Right atrium auricular region (tissue), 2 donors: ENCODE results near the gene TRDN. TPM values are rescaled to one million over a fixed set of nuclear protein-coding genes. Genes with fewer than 3 reads are reported as not detected.
A peak's percentile ranks its signal among the peaks of the same experiment; 100 is the strongest.

Experiments used
- DNase-seq: peaks from one replicate; pipeline ENCODE4 v3.0.0-alpha.2; 2019; ENCODE audit warnings: low spot score
- H3K27ac ChIP-seq, 2 donors: fragments of 200-600 bp; sonication (generic); 1 replicate in 1 of 2; 2 replicates in 1 of 2; pipeline ENCODE4 v1.5.1; 2016 to 2019
- H3K27me3 ChIP-seq, 2 donors: fragments of 200-600 bp; sonication (generic); one replicate each; pipeline versions ENCODE4 v1.5.1 to v1.6.0; 2017 to 2019
- H3K36me3 ChIP-seq: fragments of 200-600 bp; sonication (generic); one replicate; pipeline ENCODE4 v1.5.1; 2016
- H3K4me1 ChIP-seq, 2 donors: fragments of 200-600 bp; sonication (generic); one replicate each; pipeline versions ENCODE4 v1.5.1 to v1.6.0; 2017 to 2019
- H3K4me3 ChIP-seq, 2 donors: fragments of 200-600 bp; sonication (generic); 1 replicate in 1 of 2; 2 replicates in 1 of 2; pipeline ENCODE4 v1.5.1; 2017 to 2019; ENCODE audit warnings: mild to moderate bottlenecking in 1 of 2, moderate library complexity in 1 of 2
- H3K9me3 ChIP-seq, 2 donors: fragments of 200-600 bp; sonication (generic); one replicate each; pipeline ENCODE4 v1.5.1; 2019
- CTCF ChIP-seq, 2 donors: fragments of 200-600 bp; sonication (generic); IDR thresholded peaks; one replicate each; pipeline ENCODE4 v1.5.1; 2019; ENCODE audit warnings: antibody characterized with exemption in 2 of 2
- total RNA-seq, 2 donors: library from RNA; depleted of rRNA; stranded (reverse); fragments of >200 nt; gene quantifications; one replicate each; pipeline ENCODE4 v1.1.0, GENCODE V29; 2016

Gene TRDN
- total RNA-seq, 2 donors from 2014 or later = 90.2 to 217 TPM

GRCh38 chr6:123658848-123659247 lies 22.1 kb upstream of the TRDN start:
- TF ChIP-seq CTCF (IDR thresholded peaks at IDR 0.05) = no peak
- DNase-seq = no peak
- no peaks in the 10 kb centered on the region for H3K36me3 ChIP-seq
- no peaks in the 10 kb centered on the region for H3K27me3 ChIP-seq
- no peak overlapping the region for H3K4me3 ChIP-seq
- H3K27ac ChIP-seq = no peak overlapping the region
- no peaks in the 10 kb centered on the region for H3K4me1 ChIP-seq
- no peaks in the 10 kb centered on the region for H3K9me3 ChIP-seq

GRCh38 chr6:123655521-123656306 lies 19.0 kb upstream of the TRDN start:
- no peaks in the 10 kb centered on the region for H3K36me3 ChIP-seq
- H3K27ac ChIP-seq = no peak overlapping the region
- H3K9me3 ChIP-seq = no peaks in the 10 kb centered on the region
- no peak for TF ChIP-seq CTCF (IDR thresholded peaks at IDR 0.05)
- no peaks in the 10 kb centered on the region for H3K4me1 ChIP-seq
- H3K4me3 ChIP-seq = peak overlapping the region; percentile 19 to 25
- no peaks in the 10 kb centered on the region for H3K27me3 ChIP-seq
- DNase-seq = no peak

- no peak overlapping the region for H3K27ac ChIP-seq
- TF ChIP-seq CTCF (IDR thresholded peaks at IDR 0.05) = no peak
- no peaks in the 10 kb centered on the region for H3K27me3 ChIP-seq
- H3K4me1 ChIP-seq = no peaks in the 10 kb centered on the region
- H3K4me3 ChIP-seq = no peak overlapping the region
- no peaks in the 10 kb centered on the region for H3K9me3 ChIP-seq
- no peak for DNase-seq
- no peaks in the 10 kb centered on the region for H3K36me3 ChIP-seq
Observed at GRCh38 chr6:123648723-123649122, 12.0 kb upstream of the TRDN start.

GRCh38 chr6:123648020-123648580 lies 11.3 kb upstream of the TRDN start:
- Histone ChIP-seq H3K27me3 (no peaks in the 10 kb centered on the region), H3K4me3 (no peak overlapping the region), H3K36me3 (no peaks in the 10 kb centered on the region), H3K27ac (no peak overlapping the region), H3K9me3 (no peaks in the 10 kb centered on the region), H3K4me1 (no peaks in the 10 kb centered on the region)
- DNase-seq = no peak
- no peak for TF ChIP-seq CTCF (IDR thresholded peaks at IDR 0.05)

- DNase-seq = no peak
- H3K27ac ChIP-seq = peak overlapping the region in 1 of 2 donors; percentile 87
- H3K4me3 ChIP-seq = no peak overlapping the region
- no peaks in the 10 kb centered on the region for H3K27me3 ChIP-seq
- peaks cover 0 to 6% of the 10 kb centered on the region in 2 donors for H3K4me1 ChIP-seq
- no peak for TF ChIP-seq CTCF (IDR thresholded peaks at IDR 0.05)
- no peaks in the 10 kb centered on the region for H3K36me3 ChIP-seq
- H3K9me3 ChIP-seq = no peaks in the 10 kb centered on the region
Observed at GRCh38 chr6:123641497-123641896, 4.7 kb upstream of the TRDN start.
